Stimulated activated CD4-positive, alpha-beta T cell treated with anti-CD3 and anti-CD28 coated beads, Interleukin-4, amount 100 ng/mL, for 4 hours (primary cell): ENCODE measurements around the gene PATJ.
A peak's percentile ranks its signal among the peaks of the same experiment; 100 is the strongest.

Experiments used
- DNase-seq, 2 experiments: peaks; one replicate each; pipeline ENCODE4 v3.0.0-alpha.2; 2020

Gene PATJ

GRCh38 chr1:62062087-62062486 lies 319.8 kb downstream of the PATJ start:
- DNase-seq: no peak

GRCh38 chr1:62064829-62065407 lies 322.6 kb downstream of the PATJ start:
- no peak for DNase-seq

- no peak for DNase-seq
Measured at GRCh38 chr1:62066713-62067112, 324.4 kb downstream of the PATJ start.

GRCh38 chr1:62068416-62068843 lies 326.1 kb downstream of the PATJ start:
- no peak for DNase-seq

GRCh38 chr1:62068978-62069377 lies 326.7 kb downstream of the PATJ start:
- no peak for DNase-seq

- DNase-seq: no peak
Measured at GRCh38 chr1:62070384-62071011, 328.2 kb downstream of the PATJ start.

GRCh38 chr1:62071695-62072094 lies 329.4 kb downstream of the PATJ start:
- DNase-seq: no peak

- no peak for DNase-seq
Measured at GRCh38 chr1:62076286-62076685, 334.0 kb downstream of the PATJ start.

GRCh38 chr1:62077821-62078220 lies 335.5 kb downstream of the PATJ start:
- DNase-seq: no peak

GRCh38 chr1:62082456-62083363 lies 340.4 kb downstream of the PATJ start:
- peak; percentile 14 to 16 for DNase-seq

GRCh38 chr1:62084310-62084890 lies 342.1 kb downstream of the PATJ start:
- DNase-seq: no peak

GRCh38 chr1:62088439-62088838 lies 346.2 kb downstream of the PATJ start:
- DNase-seq: no peak

- no peak for DNase-seq
Measured at GRCh38 chr1:62089570-62089969, 347.3 kb downstream of the PATJ start.

GRCh38 chr1:62090016-62090415 lies 347.7 kb downstream of the PATJ start:
- no peak for DNase-seq

GRCh38 chr1:62092110-62092509 lies 349.8 kb downstream of the PATJ start:
- no peak for DNase-seq

GRCh38 chr1:62093261-62093660 lies 351.0 kb downstream of the PATJ start:
- DNase-seq: no peak

- DNase-seq: no peak
Measured at GRCh38 chr1:62097464-62097863, 355.2 kb downstream of the PATJ start.

- DNase-seq: no peak
Measured at GRCh38 chr1:62100442-62100841, 358.2 kb downstream of the PATJ start.

- no peak for DNase-seq
Measured at GRCh38 chr1:62103846-62104245, 361.6 kb downstream of the PATJ start.

GRCh38 chr1:62107923-62108322 lies 365.6 kb downstream of the PATJ start:
- no peak for DNase-seq

- no peak for DNase-seq
Measured at GRCh38 chr1:62109124-62109523, 366.8 kb downstream of the PATJ start.

GRCh38 chr1:62110198-62110817 lies 368.0 kb downstream of the PATJ start:
- DNase-seq: no peak

GRCh38 chr1:62111084-62111483 lies 368.8 kb downstream of the PATJ start:
- no peak for DNase-seq
